A549 (cell line): Measurements from ENCODE around the gene KCNE3. TPM values are rescaled to one million over a fixed set of nuclear protein-coding genes. Genes with fewer than 3 reads are reported as not detected.

ENCODE experiments used
- ATAC-seq, 2 experiments: fragments of 200-7000 bp in 1 of 2; fragments of >200 bp in 1 of 2; cut with Nextera tagmentation in 1 of 2; cut with Tn5 transposase in 1 of 2; 3 replicates each; pipeline versions ENCODE4 v1.8.0 to v1.9.1; 2018 to 2020; ENCODE audit warnings: mild to moderate bottlenecking in 1 of 2, moderate library complexity in 1 of 2
- CTCF ChIA-PET: fragments of 300-600 bp; sonication (Branson Sonifier 250); formaldehyde crosslinking; extraction: SDS; loops from one replicate; lab custom pipeline; 2021; ENCODE audit warnings: antibody characterized with exemption, inconsistent platforms; lab: Yijun Ruan, JAX
- POLR2A ChIA-PET: fragments of 350-600 bp; formaldehyde crosslinking; extraction: SDS; loops from one replicate; lab custom pipeline; 2021; ENCODE audit warnings: antibody characterized with exemption, inconsistent platforms; lab: Yijun Ruan, JAX
- DNase-seq, 2 experiments: peaks; one replicate each; pipeline versions ENCODE4 v3.0.0 to v3.0.0-alpha.2; 2011 to 2016; ENCODE audit warnings: low read depth in 1 of 2, low spot score in 1 of 2
- FAIRE-seq: peaks from 2 replicates; lab custom pipeline; 2011; peaks lifted over from hg19 to GRCh38; lab: Jason Lieb, UNC
- H3K27ac ChIP-seq, 2 experiments: fragments of >200 bp; sonication (Bioruptor Twin); formaldehyde crosslinking; 3 replicates each; pipeline ENCODE4 v1.5.1; 2016 to 2017
- H3K4me1 ChIP-seq: fragments of >200 bp; sonication (Bioruptor Twin); formaldehyde crosslinking; 3 replicates; pipeline ENCODE4 v1.6.1; 2016
- H3K4me2 ChIP-seq: fragments of >200 bp; sonication (Bioruptor Twin); formaldehyde crosslinking; 3 replicates; pipeline ENCODE4 v1.6.1; 2016
- H3K4me3 ChIP-seq: fragments of >200 bp; sonication (Bioruptor Twin); formaldehyde crosslinking; 3 replicates; pipeline ENCODE4 v1.5.1; 2016
- H3K9me3 ChIP-seq: fragments of >200 bp; sonication (Bioruptor Twin); formaldehyde crosslinking; 3 replicates; pipeline ENCODE4 v1.6.1; 2016
- CHD2 ChIP-seq: fragments of 150-350 bp; IDR thresholded peaks from 2 replicates; pipeline ENCODE4 v1.6.1; 2014; ENCODE audit warnings: low read length; ENCODE audit not compliant: partially characterized antibody
- EHMT2 ChIP-seq: fragments of 200-600 bp; sonication (generic); IDR thresholded peaks from 2 replicates; pipeline ENCODE4 v1.6.1; 2016; ENCODE audit warnings: antibody characterized with exemption, low read depth, mild to moderate bottlenecking, moderate library complexity
- FOSL2 ChIP-seq, 2 experiments: fragments of 450-650 bp in 1 of 2; fragments of >200 bp in 1 of 2; sonication (Bioruptor Twin) in 1 of 2; formaldehyde crosslinking; IDR thresholded peaks; 2 replicates each; pipeline versions ENCODE4 v1.5.0 to v1.6.1; 2016 to 2020; ENCODE audit warnings: mild to moderate bottlenecking in 1 of 2, moderate library complexity in 1 of 2
- HEYL ChIP-seq: fragments of 250-450 bp; sonication (Bioruptor Pico); IDR thresholded peaks from 2 replicates; pipeline ENCODE4 v1.8.0; 2021; ENCODE audit warnings: mild to moderate bottlenecking, moderate library complexity
- HOXB13 ChIP-seq: fragments of 250-450 bp; sonication (Bioruptor Pico); IDR thresholded peaks from 2 replicates; pipeline ENCODE4 v1.5.0; 2020; ENCODE audit warnings: low read depth, mild to moderate bottlenecking, moderate library complexity
- PHF8 ChIP-seq: fragments of 200-600 bp; sonication (generic); IDR thresholded peaks from 2 replicates; pipeline ENCODE4 v1.6.1; 2016; ENCODE audit warnings: low read depth, mild to moderate bottlenecking, antibody characterized with exemption, moderate library complexity, borderline replicate concordance
- POLR2AphosphoS2 ChIP-seq: conservative IDR thresholded peaks from 2 replicates; pipeline ENCODE4 v1.6.1; 2012; ENCODE audit warnings: low read length, improper control_type of control experiment, inconsistent platforms
- RAD21 ChIP-seq, 2 experiments: fragments of >200 bp in 1 of 2; sonication (Bioruptor Twin) in 1 of 2; formaldehyde crosslinking in 1 of 2; IDR thresholded peaks in 1 of 2; conservative IDR thresholded peaks in 1 of 2; 2 replicates in 1 of 2; 3 replicates in 1 of 2; pipeline ENCODE4 v1.6.1; 2012 to 2018; ENCODE audit warnings: inconsistent platforms in 1 of 2
- SMC3 ChIP-seq: fragments of >200 bp; sonication (Bioruptor Twin); formaldehyde crosslinking; IDR thresholded peaks from 3 replicates; pipeline ENCODE4 v1.6.1; 2018; ENCODE audit warnings: inconsistent platforms
- ZFP36 ChIP-seq: fragments of 450-650 bp; IDR thresholded peaks from 2 replicates; pipeline ENCODE4 v1.6.1; 2014; ENCODE audit warnings: borderline replicate concordance; ENCODE audit not compliant: partially characterized antibody
- WGBS: methylation state at CpG from one replicate; pipeline ENCODE4 v1.1.6; 2017; ENCODE audit errors: missing lambda C conversion rate; 5-methylcytosine and 5-hydroxymethylcytosine counted together
- polyA minus RNA-seq: library from RNA; depleted of rRNA, polyadenylated mRNA; stranded (reverse); fragments of >200 nt; gene quantifications from 2 replicates; pipeline ENCODE4 v1.2.3, GENCODE V29; 2011; rRNA and poly(A)+ RNA removed
- polyA plus RNA-seq, 4 experiments: library from polyadenylated mRNA; depleted of rRNA in 3 of 4; stranded (reverse); fragments of >200 nt; fragmentation: RNase III in 1 of 4; extraction: RNeasy Plus Mini Kit Qiagen cat#74134 plus additional on column Dnase treatment in 1 of 4; gene quantifications; 2 replicates in 3 of 4; 3 replicates in 1 of 4; pipeline ENCODE4 v1.2.3, GENCODE V29; 2011 to 2017
- TF ChIP-seq, protein P1 (sequence below): IDR thresholded peaks from 2 replicates; pipeline ENCODE4 v1.6.1; 2012; ENCODE audit warnings: low read depth, borderline replicate concordance
- TF ChIP-seq, protein P2 (sequence below): fragments of 150-350 bp; IDR thresholded peaks from 2 replicates; pipeline ENCODE4 v1.6.1; 2014; ENCODE audit warnings: low read depth, mild to moderate bottlenecking, low read length
- TF ChIP-seq, protein P3 (sequence below): IDR thresholded peaks from 2 replicates; pipeline ENCODE4 v1.6.1; 2012
- TF ChIP-seq, protein P4 (sequence below): fragments of >200 bp; sonication (Bioruptor Twin); formaldehyde crosslinking; IDR thresholded peaks from 2 replicates; pipeline ENCODE4 v1.6.1; 2016
- TF ChIP-seq, protein P5 (sequence below): IDR thresholded peaks from 2 replicates; pipeline ENCODE4 v1.6.1; 2012

The KCNE3 gene, protein sequence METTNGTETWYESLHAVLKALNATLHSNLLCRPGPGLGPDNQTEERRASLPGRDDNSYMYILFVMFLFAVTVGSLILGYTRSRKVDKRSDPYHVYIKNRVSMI
- polyA plus RNA-seq (2011; rRNA removed) (0.56 and 0.70 TPM in 2 replicates), polyA plus RNA-seq (2017; fragmentation: RNase III; extraction: RNeasy Plus Mini Kit Qiagen cat#74134 plus additional on column Dnase treatment) (0.20 to 0.34 TPM (median 0.23 TPM) in 3 replicates), polyA minus RNA-seq (0.41 and 0.78 TPM in 2 replicates)
- 0.03 and 0.05 TPM in 2 replicates for polyA plus RNA-seq (2012; cell fraction: cytosol; rRNA removed)
- not detected in 2 replicates for polyA plus RNA-seq (2012; cell fraction: nucleus; rRNA removed)

DNA sequence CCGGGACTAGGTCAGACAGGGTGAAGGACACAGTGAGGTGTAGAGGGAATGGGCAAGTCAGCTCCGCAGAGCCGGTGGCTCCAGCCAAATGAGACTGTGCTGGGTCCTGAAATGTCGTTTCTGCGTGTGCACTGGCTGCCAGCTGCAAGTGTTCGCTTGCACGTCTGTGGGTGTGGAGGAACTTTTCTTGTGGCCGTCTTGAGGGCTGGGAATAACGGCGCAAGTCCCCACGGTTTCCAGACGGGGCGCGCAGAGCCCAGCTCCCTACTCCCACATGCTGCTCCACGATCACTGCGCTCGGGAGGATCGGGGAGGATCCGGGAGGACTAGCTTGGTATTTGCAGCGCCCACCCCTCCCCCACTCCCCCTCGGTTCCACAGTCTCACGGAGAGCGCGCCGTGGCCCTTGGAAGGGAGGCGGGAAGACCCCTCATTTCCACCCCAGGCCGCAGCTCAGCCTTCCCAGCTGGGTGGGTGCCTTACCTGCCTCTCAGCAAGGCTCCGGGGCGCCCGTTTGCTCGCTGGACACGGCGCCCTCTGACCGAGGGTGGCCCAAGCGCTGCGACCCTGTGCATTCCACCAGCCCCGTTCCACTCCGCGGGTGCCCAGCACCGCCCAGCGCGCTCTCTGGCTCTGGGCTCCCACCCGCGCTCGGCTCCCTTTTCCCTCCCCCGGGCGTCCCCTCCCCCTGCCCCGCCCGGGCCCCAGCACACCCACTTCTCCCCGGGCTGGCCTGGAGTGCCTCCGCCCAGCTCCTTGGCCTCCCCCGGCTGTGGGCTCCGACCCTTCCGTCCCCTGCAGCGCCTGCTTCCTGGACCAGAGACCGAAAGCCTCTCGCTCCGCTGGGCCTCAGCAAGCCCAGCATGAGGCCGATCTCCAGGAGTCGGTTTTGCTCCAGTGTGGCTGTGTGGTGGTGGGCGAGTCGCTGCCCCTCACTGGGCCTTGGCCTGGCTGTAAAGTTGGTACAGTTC is at the start of gene KCNE3:
TSS of gene KCNE3 (minus strand) at position 634 of the 970 bp plus-strand sequence. CDS start 9,986 bp downstream, outside the sequence.
- TF ChIP-seq SMC3: no peak
- TF ChIP-seq PHF8: no peak
- TF ChIP-seq HOXB13 (CRISPR knock-in tag): no peak
- TF ChIP-seq ZFP36: no peak
- TF ChIP-seq, protein P1, sequence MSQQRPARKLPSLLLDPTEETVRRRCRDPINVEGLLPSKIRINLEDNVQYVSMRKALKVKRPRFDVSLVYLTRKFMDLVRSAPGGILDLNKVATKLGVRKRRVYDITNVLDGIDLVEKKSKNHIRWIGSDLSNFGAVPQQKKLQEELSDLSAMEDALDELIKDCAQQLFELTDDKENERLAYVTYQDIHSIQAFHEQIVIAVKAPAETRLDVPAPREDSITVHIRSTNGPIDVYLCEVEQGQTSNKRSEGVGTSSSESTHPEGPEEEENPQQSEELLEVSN: no peak
- TF ChIP-seq FOSL2 (IDR thresholded peaks at IDR 0.05): no peak
- TF ChIP-seq FOSL2 (CRISPR knock-in tag; IDR thresholded peaks at IDR 0.05): no peak
- TF ChIP-seq RAD21 (conservative IDR thresholded peaks at IDR 0.05 in 1 of 2, IDR thresholded peaks at IDR 0.05 in 1 of 2): no peak
- TF ChIP-seq CHD2: no peak
- ATAC-seq (no peak), FAIRE-seq (no peak), DNase-seq (no peak)
- Histone ChIP-seq H3K4me2 (no peak within 1 kb of the TSS), H3K9me3 (no peaks in the 10 kb centered on the region), H3K4me3 (no peak within 1 kb of the TSS), H3K27ac (no peak within 1 kb of the TSS), H3K4me1 (peaks cover 10% of the 10 kb centered on the region; the same call in 2 of the 3 replicates)
- ChIA-PET CTCF (interaction anchor here (0.6 to 2.3 kb wide), 5 partner anchors 14 to 104 kb away, joined by 3 to 7 read pairs (median 3); no protein-coding TSS in a partner anchor), POLR2A (no interaction called here)
- 88% methylated on average over 48 of the region's 62 CpGs for WGBS

DNA sequence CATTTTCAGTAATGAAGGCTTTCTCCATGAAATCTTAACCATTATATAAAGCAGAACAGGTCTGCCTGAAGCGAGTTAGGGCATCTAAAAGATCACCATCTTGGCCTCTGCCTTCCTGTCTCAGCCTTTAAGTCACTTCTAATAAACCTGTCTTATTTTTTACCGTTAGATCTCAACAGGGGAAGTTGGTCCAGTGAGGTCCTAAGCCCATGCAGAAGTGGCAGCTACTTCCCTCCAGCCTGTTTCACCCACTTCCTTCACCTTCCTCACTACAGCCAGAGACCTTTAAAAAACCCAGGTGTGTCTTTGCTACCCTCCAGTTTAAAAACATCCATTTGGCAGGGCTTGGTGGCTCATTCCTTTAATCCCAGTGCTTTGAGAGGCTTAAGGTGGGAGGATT is 40.2 kb upstream of the KCNE3 start:
- 56% methylated on average over 2 of the region's 2 CpGs for WGBS
- peaks cover 7% of the 10 kb centered on the region; the same call in 2 of the 3 replicates for H3K9me3 ChIP-seq
- POLR2A ChIA-PET: interaction anchor here (4.2 kb wide), 1 partner anchor 14 kb away, joined by 68 read pairs; the partner anchor contains the start of gene LIPT2
- no peak overlapping the region for H3K4me2 ChIP-seq
- TF ChIP-seq, protein P2, sequence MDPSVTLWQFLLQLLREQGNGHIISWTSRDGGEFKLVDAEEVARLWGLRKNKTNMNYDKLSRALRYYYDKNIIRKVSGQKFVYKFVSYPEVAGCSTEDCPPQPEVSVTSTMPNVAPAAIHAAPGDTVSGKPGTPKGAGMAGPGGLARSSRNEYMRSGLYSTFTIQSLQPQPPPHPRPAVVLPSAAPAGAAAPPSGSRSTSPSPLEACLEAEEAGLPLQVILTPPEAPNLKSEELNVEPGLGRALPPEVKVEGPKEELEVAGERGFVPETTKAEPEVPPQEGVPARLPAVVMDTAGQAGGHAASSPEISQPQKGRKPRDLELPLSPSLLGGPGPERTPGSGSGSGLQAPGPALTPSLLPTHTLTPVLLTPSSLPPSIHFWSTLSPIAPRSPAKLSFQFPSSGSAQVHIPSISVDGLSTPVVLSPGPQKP: no peak
- TF ChIP-seq, protein P3, sequence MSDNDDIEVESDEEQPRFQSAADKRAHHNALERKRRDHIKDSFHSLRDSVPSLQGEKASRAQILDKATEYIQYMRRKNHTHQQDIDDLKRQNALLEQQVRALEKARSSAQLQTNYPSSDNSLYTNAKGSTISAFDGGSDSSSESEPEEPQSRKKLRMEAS: no peak
- TF ChIP-seq, protein P4, sequence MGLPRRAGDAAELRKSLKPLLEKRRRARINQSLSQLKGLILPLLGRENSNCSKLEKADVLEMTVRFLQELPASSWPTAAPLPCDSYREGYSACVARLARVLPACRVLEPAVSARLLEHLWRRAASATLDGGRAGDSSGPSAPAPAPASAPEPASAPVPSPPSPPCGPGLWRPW: no peak
- no peak for TF ChIP-seq RAD21 (conservative IDR thresholded peaks at IDR 0.05 in 1 of 2, IDR thresholded peaks at IDR 0.05 in 1 of 2)
- TF ChIP-seq, protein P5, sequence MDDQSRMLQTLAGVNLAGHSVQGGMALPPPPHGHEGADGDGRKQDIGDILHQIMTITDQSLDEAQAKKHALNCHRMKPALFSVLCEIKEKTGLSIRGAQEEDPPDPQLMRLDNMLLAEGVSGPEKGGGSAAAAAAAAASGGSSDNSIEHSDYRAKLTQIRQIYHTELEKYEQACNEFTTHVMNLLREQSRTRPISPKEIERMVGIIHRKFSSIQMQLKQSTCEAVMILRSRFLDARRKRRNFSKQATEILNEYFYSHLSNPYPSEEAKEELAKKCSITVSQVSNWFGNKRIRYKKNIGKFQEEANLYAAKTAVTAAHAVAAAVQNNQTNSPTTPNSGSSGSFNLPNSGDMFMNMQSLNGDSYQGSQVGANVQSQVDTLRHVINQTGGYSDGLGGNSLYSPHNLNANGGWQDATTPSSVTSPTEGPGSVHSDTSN: no peak
- no peak for TF ChIP-seq EHMT2
- no peak for TF ChIP-seq POLR2AphosphoS2
- TF ChIP-seq HEYL (CRISPR knock-in tag): no peak
- peaks cover 15% of the 10 kb centered on the region for H3K4me1 ChIP-seq
- no peak for DNase-seq
- H3K27ac ChIP-seq: no peak overlapping the region
- no peak for FAIRE-seq
- no peak for ATAC-seq
- no peak overlapping the region for H3K4me3 ChIP-seq
- CTCF ChIA-PET: interaction anchor here (1.5 to 2.9 kb wide), 3 partner anchors 18 to 63 kb away, joined by 3 to 12 read pairs (median 6); no protein-coding TSS in a partner anchor
